PFSK-1 (cell line): ENCODE data around the gene TOGARAM2.

Source experiments
- FOXP2 ChIP-seq: optimal IDR thresholded peaks from 2 replicates; pipeline ENCODE3; 2011; ENCODE audit warnings: borderline replicate concordance, control low read depth, inconsistent platforms; ENCODE audit not compliant: insufficient read depth; ENCODE audit errors: extremely low read length, extremely low read depth
- POLR2AphosphoS5 ChIP-seq: IDR thresholded peaks from 2 replicates; pipeline ENCODE4 v1.6.1; 2012; ENCODE audit warnings: low read depth, mild to moderate bottlenecking, control low read depth, low read length, moderate library complexity
- REST ChIP-seq, 2 experiments: IDR thresholded peaks; 2 replicates each; pipeline versions ENCODE4 v1.6.1 to v1.8.0; 2011 to 2012; ENCODE audit warnings: low read depth in 2 of 2, low read length in 2 of 2, control low read depth in 1 of 2, inconsistent platforms in 1 of 2, mild to moderate bottlenecking in 1 of 2, moderate library complexity in 1 of 2; ENCODE audit not compliant: insufficient read depth in 1 of 2
- SIN3A ChIP-seq: IDR thresholded peaks from 2 replicates; pipeline ENCODE4 v1.6.1; 2012; ENCODE audit warnings: mild to moderate bottlenecking, low read length, moderate library complexity, borderline replicate concordance; ENCODE audit not compliant: insufficient read depth
- TAF1 ChIP-seq: IDR thresholded peaks from 2 replicates; pipeline ENCODE4 v1.6.1; 2012; ENCODE audit warnings: low read length, control low read depth, borderline replicate concordance; ENCODE audit not compliant: insufficient read depth

Gene TOGARAM2

DNA sequence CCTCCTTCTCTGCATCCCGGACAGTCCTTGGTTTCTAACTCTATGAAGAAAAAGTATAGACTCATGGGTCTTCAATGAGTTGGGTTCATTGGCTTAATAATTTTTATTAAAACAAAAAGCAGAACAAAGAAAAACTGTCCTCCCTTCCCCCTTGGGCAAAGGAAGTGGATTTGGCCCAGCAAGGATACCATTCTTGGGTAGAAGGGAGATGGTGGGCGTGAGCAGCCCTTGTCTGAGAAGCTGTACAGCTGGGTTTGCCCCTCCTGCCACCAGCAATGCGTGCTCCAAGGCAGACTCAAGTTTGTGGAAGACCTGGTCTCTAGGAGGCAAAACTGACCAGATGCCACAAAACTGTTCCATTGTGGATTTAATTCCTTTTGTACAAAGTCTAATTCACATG lies 80.5 kb downstream of the TOGARAM2 start:
- TF ChIP-seq SIN3A (no peak), FOXP2 (no peak), POLR2AphosphoS5 (no peak), TAF1 (no peak), REST (IDR thresholded peaks at IDR 0.05; ENCODE audit: insufficient read depth in 1 of 2, low read depth in 2 of 2, low read length in 2 of 2) (no peak)

DNA sequence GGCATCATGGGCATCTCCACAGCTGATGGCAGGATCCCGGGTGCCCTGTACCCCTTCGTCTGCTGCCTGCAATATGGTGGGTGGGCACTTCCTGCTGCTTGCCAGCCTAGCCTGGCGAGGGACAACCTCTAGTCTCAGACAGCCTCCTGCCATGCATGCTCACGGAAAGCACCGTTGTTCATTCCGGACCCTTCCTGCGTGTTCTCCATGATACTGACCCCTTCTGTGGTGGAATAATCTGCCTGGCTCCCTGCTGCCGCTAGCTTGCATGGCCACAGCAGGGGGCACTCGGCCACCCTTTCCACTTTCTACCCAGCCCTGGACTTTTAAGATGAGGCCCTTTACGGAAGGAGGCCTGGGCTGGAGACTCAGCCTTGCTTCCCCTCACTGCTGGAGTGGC lies 81.3 kb downstream of the TOGARAM2 start:
- no peak for TF ChIP-seq TAF1
- TF ChIP-seq SIN3A, result no peak
- TF ChIP-seq REST (IDR thresholded peaks at IDR 0.05; ENCODE audit: insufficient read depth in 1 of 2, low read depth in 2 of 2, low read length in 2 of 2), result no peak
- no peak for TF ChIP-seq POLR2AphosphoS5
- TF ChIP-seq FOXP2, result no peak

GRCh38 chr2:29063056-29063455 lies 82.0 kb downstream of the TOGARAM2 start:
- TF ChIP-seq REST (IDR thresholded peaks at IDR 0.05; ENCODE audit: insufficient read depth in 1 of 2, low read depth in 2 of 2, low read length in 2 of 2) (no peak), FOXP2 (no peak), SIN3A (no peak), TAF1 (no peak), POLR2AphosphoS5 (no peak)

GRCh38 chr2:29063646-29064345 lies 82.7 kb downstream of the TOGARAM2 start:
- TF ChIP-seq REST (IDR thresholded peaks at IDR 0.05; ENCODE audit: insufficient read depth in 1 of 2, low read depth in 2 of 2, low read length in 2 of 2) (no peak), TAF1 (no peak)

DNA sequence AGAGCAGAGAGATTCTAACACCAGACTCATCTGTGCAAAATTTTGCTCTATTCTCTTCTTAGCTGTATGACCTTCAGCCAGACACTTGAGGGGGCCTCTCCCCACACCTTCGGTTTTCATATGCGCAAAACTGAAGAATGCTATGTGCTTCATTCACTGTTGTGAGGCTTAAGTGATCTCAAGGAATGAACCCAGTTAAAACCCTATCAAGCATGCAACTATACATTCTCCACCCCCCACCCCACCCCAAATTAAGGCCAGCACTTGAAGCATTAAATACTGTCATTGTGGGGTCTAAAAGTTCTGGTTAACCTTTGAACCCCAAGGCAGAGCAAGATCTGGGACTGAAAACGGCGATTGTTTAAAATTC lies 83.2 kb downstream of the TOGARAM2 start:
- TF ChIP-seq REST (IDR thresholded peaks at IDR 0.05; ENCODE audit: insufficient read depth in 1 of 2, low read depth in 2 of 2, low read length in 2 of 2) (no peak), SIN3A (no peak), TAF1 (no peak), FOXP2 (no peak), POLR2AphosphoS5 (no peak)
